IPS-20b (cell line): ENCODE data around the gene CD300LB.

ENCODE experiments used
- H3K27ac ChIP-seq: one replicate; pipeline ENCODE4 v1.5.1; 2013; ENCODE audit warnings: low read length
- H3K27me3 ChIP-seq: 2 replicates; pipeline ENCODE4 v1.6.1; 2013; ENCODE audit warnings: mild to moderate bottlenecking, low read length, inconsistent platforms; ENCODE audit not compliant: insufficient read depth
- H3K36me3 ChIP-seq: 2 replicates; pipeline ENCODE4 v1.6.1; 2013; ENCODE audit warnings: low read depth, mild to moderate bottlenecking, inconsistent platforms, low read length, moderate library complexity; ENCODE audit not compliant: insufficient read depth
- H3K4me1 ChIP-seq: 2 replicates; pipeline ENCODE4 v1.6.1; 2013; ENCODE audit warnings: mild to moderate bottlenecking, control low read depth, inconsistent platforms, low read length, moderate library complexity; ENCODE audit not compliant: insufficient read depth
- H3K4me3 ChIP-seq: 2 replicates; pipeline ENCODE4 v1.5.1; 2013; ENCODE audit warnings: mild to moderate bottlenecking, low read length, inconsistent platforms
- H3K9ac ChIP-seq: 2 replicates; pipeline ENCODE4 v1.6.1; 2013; ENCODE audit warnings: low read depth, mild to moderate bottlenecking, inconsistent platforms, low read length, moderate library complexity
- H3K9me3 ChIP-seq: 2 replicates; pipeline ENCODE4 v1.6.1; 2013; ENCODE audit warnings: mild to moderate bottlenecking, low read depth, low read length, inconsistent platforms; ENCODE audit not compliant: insufficient read depth

CD300LB gene

GRCh38 chr17:74536890-74537289, 5.6 kb upstream of the CD300LB start:
- H3K4me3 ChIP-seq: no peak overlapping the region
- H3K9ac ChIP-seq: no peak overlapping the region
- no peak overlapping the region for H3K27ac ChIP-seq
- H3K27me3 ChIP-seq: no peaks in the 10 kb centered on the region; the same call in 1 of the 2 replicates
- no peaks in the 10 kb centered on the region for H3K36me3 ChIP-seq
- no peaks in the 10 kb centered on the region; the same call in 1 of the 2 replicates for H3K9me3 ChIP-seq
- H3K4me1 ChIP-seq: no peaks in the 10 kb centered on the region

GRCh38 chr17:74532115-74532514, 840 bp upstream of the CD300LB start:
- Histone ChIP-seq H3K27me3 (peaks cover 9% of the 10 kb centered on the region), H3K9ac (no peak overlapping the region), H3K36me3 (no peaks in the 10 kb centered on the region), H3K4me3 (no peak overlapping the region), H3K4me1 (no peaks in the 10 kb centered on the region), H3K9me3 (no peaks in the 10 kb centered on the region; the same call in 1 of the 2 replicates), H3K27ac (no peak overlapping the region)

- Histone ChIP-seq H3K27me3 (peaks cover 9% of the 10 kb centered on the region), H3K4me3 (no peak overlapping the region), H3K9me3 (no peaks in the 10 kb centered on the region; the same call in 1 of the 2 replicates), H3K9ac (no peak overlapping the region), H3K36me3 (no peaks in the 10 kb centered on the region), H3K27ac (no peak overlapping the region), H3K4me1 (no peaks in the 10 kb centered on the region)
These were observed 484 bp downstream of the CD300LB start for GRCh38 chr17:74530831-74531150.

- no peak overlapping the region for H3K4me3 ChIP-seq
- H3K27me3 ChIP-seq: peaks cover 9% of the 10 kb centered on the region
- H3K9ac ChIP-seq: no peak overlapping the region
- no peak overlapping the region for H3K27ac ChIP-seq
- H3K9me3 ChIP-seq: no peaks in the 10 kb centered on the region
- H3K4me1 ChIP-seq: no peaks in the 10 kb centered on the region
- no peaks in the 10 kb centered on the region for H3K36me3 ChIP-seq
These were observed 2.0 kb downstream of the CD300LB start for GRCh38 chr17:74529243-74529642.

GRCh38 chr17:74528491-74529199, 2.6 kb downstream of the CD300LB start:
- Histone ChIP-seq H3K27ac (no peak overlapping the region), H3K4me3 (no peak overlapping the region), H3K9me3 (no peaks in the 10 kb centered on the region), H3K27me3 (peaks cover 9% of the 10 kb centered on the region), H3K36me3 (no peaks in the 10 kb centered on the region), H3K9ac (no peak overlapping the region), H3K4me1 (no peaks in the 10 kb centered on the region)

GRCh38 chr17:74527756-74528155, 3.5 kb downstream of the CD300LB start:
- Histone ChIP-seq H3K9ac (no peak overlapping the region), H3K4me3 (no peak overlapping the region), H3K9me3 (no peaks in the 10 kb centered on the region), H3K36me3 (no peaks in the 10 kb centered on the region), H3K27ac (no peak overlapping the region), H3K27me3 (peaks cover 9% of the 10 kb centered on the region), H3K4me1 (no peaks in the 10 kb centered on the region)

- Histone ChIP-seq H3K27ac (no peak overlapping the region), H3K27me3 (peaks cover 9% of the 10 kb centered on the region), H3K36me3 (no peaks in the 10 kb centered on the region), H3K4me3 (no peak overlapping the region), H3K9ac (no peak overlapping the region), H3K9me3 (no peaks in the 10 kb centered on the region), H3K4me1 (no peaks in the 10 kb centered on the region)
These were observed 4.2 kb downstream of the CD300LB start for GRCh38 chr17:74527081-74527480.

GRCh38 chr17:74526681-74527080, 4.6 kb downstream of the CD300LB start:
- no peaks in the 10 kb centered on the region for H3K36me3 ChIP-seq
- H3K4me3 ChIP-seq: no peak overlapping the region
- H3K27ac ChIP-seq: no peak overlapping the region
- H3K4me1 ChIP-seq: no peaks in the 10 kb centered on the region
- H3K27me3 ChIP-seq: peaks cover 9% of the 10 kb centered on the region
- H3K9me3 ChIP-seq: no peaks in the 10 kb centered on the region
- no peak overlapping the region for H3K9ac ChIP-seq

GRCh38 chr17:74525781-74526288, 5.4 kb downstream of the CD300LB start:
- Histone ChIP-seq H3K27me3 (peaks cover 9% of the 10 kb centered on the region), H3K9ac (no peak overlapping the region), H3K9me3 (no peaks in the 10 kb centered on the region)

GRCh38 chr17:74525465-74525725, 5.9 kb downstream of the CD300LB start:
- no peaks in the 10 kb centered on the region for H3K9me3 ChIP-seq
- no peaks in the 10 kb centered on the region for H3K4me1 ChIP-seq
- no peaks in the 10 kb centered on the region for H3K36me3 ChIP-seq
- peaks cover 8% of the 10 kb centered on the region for H3K27me3 ChIP-seq
- no peak overlapping the region for H3K27ac ChIP-seq
- H3K9ac ChIP-seq: no peak overlapping the region
- no peak overlapping the region for H3K4me3 ChIP-seq

More at GRCh38 chr17:74525781-74526288, 5.4 kb downstream of the CD300LB start:
- no peak overlapping the region for H3K4me3 ChIP-seq
- H3K36me3 ChIP-seq: no peaks in the 10 kb centered on the region
- H3K27ac ChIP-seq: no peak overlapping the region
- no peaks in the 10 kb centered on the region for H3K4me1 ChIP-seq

- no peak overlapping the region for H3K9ac ChIP-seq
- H3K9me3 ChIP-seq: no peaks in the 10 kb centered on the region
- no peaks in the 10 kb centered on the region for H3K4me1 ChIP-seq
- no peak overlapping the region for H3K4me3 ChIP-seq
- peaks cover 2% of the 10 kb centered on the region for H3K27me3 ChIP-seq
- no peak overlapping the region for H3K27ac ChIP-seq
- no peaks in the 10 kb centered on the region for H3K36me3 ChIP-seq
These were observed 6.4 kb downstream of the CD300LB start for GRCh38 chr17:74524653-74525464.

- H3K36me3 ChIP-seq: no peaks in the 10 kb centered on the region
- H3K4me1 ChIP-seq: no peaks in the 10 kb centered on the region
- H3K9me3 ChIP-seq: peaks cover 2% of the 10 kb centered on the region; the same call in 1 of the 2 replicates
- no peak overlapping the region for H3K27ac ChIP-seq
- no peaks in the 10 kb centered on the region; the same call in 1 of the 2 replicates for H3K27me3 ChIP-seq
- H3K9ac ChIP-seq: no peak overlapping the region
- no peak overlapping the region for H3K4me3 ChIP-seq
These were observed 8.0 kb downstream of the CD300LB start for GRCh38 chr17:74523308-74523707.
